ENCODE results near the gene RALBP1.
A peak's percentile ranks its signal among the peaks of the same experiment; 100 is the strongest.

Gene RALBP1

DNA sequence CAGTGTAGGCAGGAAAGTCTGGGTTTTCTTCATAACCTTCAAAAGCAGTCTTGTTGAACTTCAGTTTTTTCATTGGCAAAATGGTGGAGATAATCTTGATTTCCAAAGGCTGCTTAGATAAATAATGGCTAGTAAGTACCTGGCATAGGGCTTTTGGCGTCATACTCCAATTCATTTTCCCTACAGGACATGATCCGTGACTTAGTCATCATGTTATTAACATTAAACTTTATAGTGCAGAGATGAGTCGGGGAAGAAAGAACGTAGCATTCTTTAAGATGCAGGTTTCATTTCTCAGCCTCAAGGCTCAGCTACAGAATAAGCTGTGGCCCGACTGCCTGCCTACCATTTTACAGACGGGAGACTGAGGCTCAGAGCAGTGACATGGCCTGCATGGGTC, 64.0 kb downstream of the RALBP1 start:
- no peak overlapping the region for H3K27ac ChIP-seq
- no peaks in the 10 kb centered on the region for H3K27me3 ChIP-seq (replicated peaks)
- H3K36me3 ChIP-seq (replicated peaks) = peaks cover 20% of the 10 kb centered on the region
- TF ChIP-seq, protein P1, sequence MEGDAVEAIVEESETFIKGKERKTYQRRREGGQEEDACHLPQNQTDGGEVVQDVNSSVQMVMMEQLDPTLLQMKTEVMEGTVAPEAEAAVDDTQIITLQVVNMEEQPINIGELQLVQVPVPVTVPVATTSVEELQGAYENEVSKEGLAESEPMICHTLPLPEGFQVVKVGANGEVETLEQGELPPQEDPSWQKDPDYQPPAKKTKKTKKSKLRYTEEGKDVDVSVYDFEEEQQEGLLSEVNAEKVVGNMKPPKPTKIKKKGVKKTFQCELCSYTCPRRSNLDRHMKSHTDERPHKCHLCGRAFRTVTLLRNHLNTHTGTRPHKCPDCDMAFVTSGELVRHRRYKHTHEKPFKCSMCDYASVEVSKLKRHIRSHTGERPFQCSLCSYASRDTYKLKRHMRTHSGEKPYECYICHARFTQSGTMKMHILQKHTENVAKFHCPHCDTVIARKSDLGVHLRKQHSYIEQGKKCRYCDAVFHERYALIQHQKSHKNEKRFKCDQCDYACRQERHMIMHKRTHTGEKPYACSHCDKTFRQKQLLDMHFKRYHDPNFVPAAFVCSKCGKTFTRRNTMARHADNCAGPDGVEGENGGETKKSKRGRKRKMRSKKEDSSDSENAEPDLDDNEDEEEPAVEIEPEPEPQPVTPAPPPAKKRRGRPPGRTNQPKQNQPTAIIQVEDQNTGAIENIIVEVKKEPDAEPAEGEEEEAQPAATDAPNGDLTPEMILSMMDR (IDR thresholded peaks at IDR 0.05; ENCODE audit: low read depth, low read length, missing control alignments) = no peak
- DNase-seq = peak; percentile 51
- in situ Hi-C loops (cut with HindIII; ENCODE audit: low pct_ligation_motif_present, low sequenced_read_pairs) = no loop called here
- no peak overlapping the region for H3K4me3 ChIP-seq (ENCODE audit: low read depth, low read length)

DNA sequence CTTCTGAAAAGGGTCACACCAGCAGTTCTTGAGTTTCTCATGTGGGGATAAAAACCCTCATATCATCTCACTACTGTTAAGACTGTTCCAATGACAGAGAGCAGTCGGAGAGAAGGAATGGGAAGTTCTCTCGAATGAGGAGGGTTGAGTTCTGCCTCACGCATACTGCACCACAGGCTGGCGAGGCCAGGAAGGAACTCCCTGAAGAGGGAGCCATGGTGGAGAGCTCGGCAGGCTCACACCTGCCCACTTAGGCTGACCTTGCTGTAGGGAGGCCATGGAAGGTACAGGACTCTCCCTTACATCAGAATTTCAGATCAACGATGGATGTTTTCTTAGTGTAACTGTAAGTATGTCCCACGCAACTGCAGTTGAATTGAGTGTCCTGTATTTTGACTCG, 64.6 kb downstream of the RALBP1 start:
- TF ChIP-seq, protein P1 (IDR thresholded peaks at IDR 0.05; ENCODE audit: low read depth, low read length, missing control alignments) = no peak
- in situ Hi-C loops (cut with HindIII; ENCODE audit: low pct_ligation_motif_present, low sequenced_read_pairs) = no loop called here
- DNase-seq = no peak
- H3K4me3 ChIP-seq (ENCODE audit: low read depth, low read length) = no peak overlapping the region
- no peaks in the 10 kb centered on the region for H3K27me3 ChIP-seq (replicated peaks)
- peaks cover 23% of the 10 kb centered on the region for H3K36me3 ChIP-seq (replicated peaks)
- H3K27ac ChIP-seq = no peak overlapping the region

DNA sequence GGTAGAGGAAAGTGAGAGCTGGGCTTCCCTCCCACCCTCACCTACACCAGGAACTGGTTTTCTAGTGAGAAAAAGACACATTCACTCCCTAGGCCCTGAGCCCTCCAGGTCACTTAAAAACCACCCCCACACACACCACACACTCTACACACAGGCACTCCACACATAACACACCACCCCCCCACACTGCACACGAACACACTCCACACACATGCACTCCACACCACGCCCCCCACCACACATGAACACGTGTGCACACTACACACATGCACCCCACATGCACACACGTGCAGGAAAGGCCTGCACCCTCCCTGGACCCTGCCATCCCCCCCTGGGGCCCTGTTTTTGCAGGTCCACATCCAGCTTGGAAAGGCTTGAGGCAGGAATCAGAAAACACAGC, 67.6 kb downstream of the RALBP1 start:
- in situ Hi-C loops (cut with HindIII; ENCODE audit: low pct_ligation_motif_present, low sequenced_read_pairs) = no loop called here
- Histone ChIP-seq H3K4me3 (ENCODE audit: low read depth, low read length) (no peak overlapping the region), H3K36me3 (replicated peaks) (peaks cover 39% of the 10 kb centered on the region), H3K27ac (no peak overlapping the region), H3K27me3 (replicated peaks) (no peaks in the 10 kb centered on the region)
- DNase-seq = no peak
- TF ChIP-seq, protein P1 (IDR thresholded peaks at IDR 0.05; ENCODE audit: low read depth, low read length, missing control alignments) = no peak

DNA sequence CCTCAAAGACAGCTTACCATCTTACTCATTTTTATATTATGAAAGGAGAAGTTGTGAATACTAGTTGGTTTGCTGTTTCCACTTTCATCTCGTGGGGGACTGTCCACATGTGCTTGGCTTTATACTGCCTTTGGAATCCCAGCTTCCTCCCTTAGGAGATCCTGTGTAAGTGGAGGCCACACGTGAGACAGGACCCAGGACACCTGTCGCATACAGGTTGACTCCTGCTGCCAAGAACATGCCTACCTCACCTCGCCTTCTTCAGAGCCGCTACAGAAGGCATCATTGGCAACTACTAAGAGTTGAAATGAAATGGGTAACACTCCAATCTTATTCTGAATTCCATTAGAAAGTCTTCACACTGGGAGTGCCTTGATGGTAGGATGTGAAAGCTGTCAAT, 69.7 kb downstream of the RALBP1 start:
- H3K27me3 ChIP-seq (replicated peaks) = no peaks in the 10 kb centered on the region
- no peak for DNase-seq
- H3K36me3 ChIP-seq (replicated peaks) = peaks cover 52% of the 10 kb centered on the region
- no peak overlapping the region for H3K27ac ChIP-seq
- TF ChIP-seq, protein P1 (IDR thresholded peaks at IDR 0.05; ENCODE audit: low read depth, low read length, missing control alignments) = no peak
- no peak overlapping the region for H3K4me3 ChIP-seq (ENCODE audit: low read depth, low read length)
- in situ Hi-C loops (cut with HindIII; ENCODE audit: low pct_ligation_motif_present, low sequenced_read_pairs) = no loop called here

DNA sequence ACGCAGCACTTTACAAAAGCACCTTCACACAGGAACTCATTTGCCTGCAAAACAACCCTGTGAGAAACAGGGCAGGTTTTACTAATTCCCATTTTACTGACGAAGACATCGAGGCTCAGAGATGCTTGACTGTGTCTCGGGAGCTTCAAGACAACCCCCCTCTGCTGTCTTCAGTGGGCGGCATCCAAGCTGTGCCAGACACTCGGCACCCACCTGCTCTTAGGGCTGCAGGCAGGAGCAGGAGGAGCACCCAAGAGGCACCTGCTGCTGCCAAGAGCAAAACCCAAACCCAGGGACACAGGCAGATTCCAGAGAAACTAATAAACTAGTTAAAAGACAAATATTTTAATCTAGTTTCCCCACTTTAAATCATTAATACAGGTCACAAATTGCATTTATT, 71.2 kb downstream of the RALBP1 start:
- no peak for DNase-seq
- TF ChIP-seq, protein P1 (IDR thresholded peaks at IDR 0.05; ENCODE audit: low read depth, low read length, missing control alignments) = no peak
- Histone ChIP-seq H3K27me3 (replicated peaks) (no peaks in the 10 kb centered on the region), H3K27ac (no peak overlapping the region), H3K4me3 (ENCODE audit: low read depth, low read length) (no peak overlapping the region), H3K36me3 (replicated peaks) (peaks cover 54% of the 10 kb centered on the region)
- in situ Hi-C loops (cut with HindIII; ENCODE audit: low pct_ligation_motif_present, low sequenced_read_pairs) = no loop called here

DNA sequence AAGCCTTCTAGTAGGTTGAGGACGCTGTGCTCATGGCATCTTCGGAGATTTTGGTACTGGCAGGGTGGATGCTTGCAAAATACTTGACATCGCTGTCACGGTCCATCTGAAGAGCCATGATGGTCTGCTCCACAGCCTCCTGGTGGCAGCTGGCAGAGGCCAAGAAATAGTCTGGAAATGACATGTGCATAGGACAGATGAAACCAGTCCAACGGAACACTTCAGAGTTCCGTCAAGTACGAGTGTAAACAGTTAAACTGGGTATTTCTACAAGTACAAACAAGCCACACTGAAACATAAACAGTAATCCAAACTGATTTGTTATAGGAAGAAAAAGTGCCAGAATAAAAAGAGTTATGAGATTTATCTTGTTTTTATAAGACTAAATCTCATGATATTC, 72.5 kb downstream of the RALBP1 start:
- in situ Hi-C loops (cut with HindIII; ENCODE audit: low pct_ligation_motif_present, low sequenced_read_pairs) = no loop called here
- DNase-seq = no peak
- Histone ChIP-seq H3K4me3 (ENCODE audit: low read depth, low read length) (no peak overlapping the region), H3K27ac (no peak overlapping the region), H3K27me3 (replicated peaks) (no peaks in the 10 kb centered on the region), H3K36me3 (replicated peaks) (peaks cover 61% of the 10 kb centered on the region)
- TF ChIP-seq, protein P1 (IDR thresholded peaks at IDR 0.05; ENCODE audit: low read depth, low read length, missing control alignments) = no peak
